ENCODE results near the gene DAP.

Gene DAP

DNA sequence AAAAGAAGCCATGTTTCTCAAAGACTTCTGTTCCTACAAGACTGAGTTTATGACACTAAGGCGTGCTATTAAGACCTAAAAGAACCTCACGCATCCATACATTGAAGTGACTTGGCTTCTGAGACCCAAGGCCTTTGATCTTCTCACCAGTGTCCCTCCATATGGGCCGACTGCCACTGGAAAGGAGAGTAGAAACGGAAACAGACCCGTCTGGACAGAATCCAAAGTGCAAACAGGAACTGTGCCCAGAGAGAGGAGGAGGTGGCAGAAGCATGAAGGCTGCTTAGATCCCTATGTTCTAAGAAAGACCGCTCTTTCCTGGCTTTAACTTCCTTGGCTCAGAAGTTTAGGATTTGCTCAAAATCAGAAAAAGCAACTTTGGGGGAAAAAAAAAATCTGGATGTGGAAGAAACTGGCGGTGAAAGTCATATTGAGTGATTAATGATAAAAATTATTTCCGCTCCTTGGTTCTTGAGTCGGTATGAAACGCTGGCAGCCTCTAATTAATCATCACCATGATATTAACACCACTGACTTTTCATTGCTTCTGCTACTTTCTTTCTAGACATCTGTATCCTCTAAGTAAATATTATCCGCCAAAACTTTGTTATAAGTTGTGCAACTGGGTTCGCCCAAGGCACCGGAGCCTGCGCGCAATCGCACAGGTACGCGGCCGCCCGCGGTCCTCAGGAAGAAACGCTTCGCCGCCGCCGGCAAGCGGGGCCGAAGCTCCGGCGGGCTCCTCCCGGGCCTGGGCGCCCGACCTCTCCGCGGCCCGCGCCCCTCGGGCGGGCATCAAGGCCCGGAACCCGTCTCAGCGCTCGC, 726 bp downstream of the DAP start:
- DNase-seq, result peak; percentile 71

DNA sequence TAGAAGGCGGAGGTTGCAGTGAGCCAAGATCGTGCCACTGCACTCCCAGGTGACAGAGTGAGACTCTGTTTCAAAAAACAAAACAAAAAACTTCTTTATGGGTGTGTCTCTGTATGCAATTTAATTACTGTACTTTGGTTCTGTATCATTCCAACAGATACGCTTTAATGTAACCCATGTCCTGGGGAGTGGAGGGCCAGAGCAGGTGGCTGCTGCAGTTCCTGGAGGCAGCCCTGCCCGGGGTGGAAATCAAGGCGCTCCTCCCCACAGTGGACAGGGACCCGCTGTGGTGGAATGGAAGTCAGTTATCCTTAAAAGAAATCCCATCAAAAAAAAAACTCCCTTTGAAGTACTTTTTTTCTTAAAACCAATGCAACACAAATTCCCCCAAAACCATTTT, 1.9 kb downstream of the DAP start:
- DNase-seq, result no peak

DNA sequence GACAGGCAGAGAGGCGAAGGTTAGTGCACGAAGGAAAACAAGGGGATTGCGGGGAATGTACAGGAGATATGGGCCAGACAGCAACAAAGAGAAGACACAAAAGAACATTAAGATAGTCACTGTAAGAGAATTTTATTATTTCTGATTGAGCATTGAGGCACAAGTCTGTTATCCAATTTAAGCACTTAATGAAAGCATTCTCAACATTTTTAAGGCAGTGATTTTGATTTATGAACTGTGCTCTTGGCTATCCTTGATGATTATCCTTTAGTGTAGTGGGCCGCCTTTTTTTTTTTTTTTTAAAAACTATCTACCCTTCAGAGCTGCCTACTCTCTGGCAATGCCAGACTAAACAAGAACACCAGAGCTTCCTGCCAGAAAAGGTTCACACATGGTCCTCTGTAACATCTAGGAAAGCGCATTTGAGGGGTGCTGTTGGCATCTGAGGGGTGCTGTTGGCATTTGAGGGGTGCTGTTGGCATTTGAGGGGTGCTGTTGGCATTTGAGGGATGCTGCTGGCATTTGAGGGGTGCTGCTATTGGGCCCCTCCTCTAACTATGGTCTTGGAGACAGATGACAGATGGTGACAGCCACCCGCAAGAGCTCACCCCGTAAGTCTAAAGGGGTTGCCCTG, 3.0 kb downstream of the DAP start:
- DNase-seq, result no peak

DNA sequence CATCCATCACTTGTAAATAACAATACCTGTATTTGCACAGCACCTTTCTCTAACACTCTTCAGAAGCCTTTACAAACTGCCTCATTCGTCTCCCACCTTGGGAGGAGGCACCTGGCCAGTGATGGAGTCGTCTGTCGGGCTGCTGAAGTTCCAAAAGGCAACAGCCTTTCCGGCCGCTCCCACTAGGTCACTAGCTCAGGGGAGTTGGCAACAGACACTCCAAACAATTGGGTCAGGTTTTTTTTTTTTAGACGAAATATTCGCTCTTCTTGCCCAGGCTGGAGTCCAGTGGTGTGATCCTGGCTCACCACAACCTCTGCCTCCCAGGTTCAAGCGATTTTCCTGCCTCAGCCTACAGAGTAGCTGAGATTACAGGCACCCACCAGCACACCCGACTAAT, 4.0 kb downstream of the DAP start:
- no peak for DNase-seq

DNA sequence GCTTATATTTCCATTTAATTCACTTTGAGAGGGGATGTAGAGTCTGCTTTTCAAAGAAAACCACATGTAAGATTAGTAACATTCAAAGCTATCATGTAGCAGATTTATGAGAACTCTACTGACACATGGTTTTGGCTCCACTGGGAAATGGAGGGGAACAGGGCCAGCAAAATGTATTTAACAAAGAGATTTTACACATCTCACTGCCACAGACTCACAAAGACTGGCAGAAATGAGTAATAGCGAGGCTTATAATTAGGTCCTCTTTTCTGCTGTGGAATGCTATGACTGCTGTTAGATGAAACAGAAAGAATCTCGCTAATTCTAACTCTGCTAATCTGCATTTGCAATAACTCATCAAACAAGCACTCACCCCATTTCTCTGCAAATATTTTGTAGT, 4.5 kb downstream of the DAP start:
- DNase-seq, result no peak

DNA sequence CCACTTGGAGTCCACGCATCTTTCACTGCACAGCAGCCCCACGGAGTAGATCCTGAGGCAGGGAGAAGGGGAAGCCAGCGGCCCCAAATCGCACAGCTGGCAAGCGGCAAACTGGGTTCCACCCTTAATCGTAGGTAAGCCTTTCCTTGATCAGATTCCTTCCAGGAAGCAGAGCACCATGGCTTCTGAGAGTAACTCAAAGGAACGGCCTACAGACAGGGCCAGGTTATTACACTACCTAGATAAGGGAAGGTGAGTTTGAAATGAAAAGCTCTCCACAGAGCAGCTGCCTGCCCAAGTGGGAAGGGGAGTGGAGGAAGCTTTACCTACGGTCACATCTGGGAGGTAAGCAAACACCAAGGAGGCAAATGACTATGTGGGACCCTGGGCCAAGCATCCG, 7.9 kb downstream of the DAP start:
- no peak for DNase-seq

DNA sequence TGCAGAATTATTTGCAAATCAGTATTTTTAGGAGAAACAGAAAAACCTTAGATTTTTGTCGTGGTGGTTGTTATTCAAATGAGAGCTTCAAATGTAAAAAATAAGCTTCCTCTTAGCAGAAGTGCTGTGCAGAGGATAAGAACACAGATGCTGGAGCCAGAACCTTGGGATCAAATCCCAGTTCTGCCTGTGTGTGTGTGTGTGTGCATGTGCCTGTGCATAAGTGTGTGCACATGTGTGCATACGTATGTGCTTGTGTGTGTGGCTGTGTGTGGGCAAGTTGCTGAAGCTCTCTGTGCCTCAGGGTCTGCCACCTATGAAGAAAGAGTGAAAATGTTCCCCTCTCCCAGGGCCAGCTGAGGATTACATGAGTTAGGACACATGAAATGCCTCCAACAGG, 8.6 kb downstream of the DAP start:
- DNase-seq, result no peak

DNA sequence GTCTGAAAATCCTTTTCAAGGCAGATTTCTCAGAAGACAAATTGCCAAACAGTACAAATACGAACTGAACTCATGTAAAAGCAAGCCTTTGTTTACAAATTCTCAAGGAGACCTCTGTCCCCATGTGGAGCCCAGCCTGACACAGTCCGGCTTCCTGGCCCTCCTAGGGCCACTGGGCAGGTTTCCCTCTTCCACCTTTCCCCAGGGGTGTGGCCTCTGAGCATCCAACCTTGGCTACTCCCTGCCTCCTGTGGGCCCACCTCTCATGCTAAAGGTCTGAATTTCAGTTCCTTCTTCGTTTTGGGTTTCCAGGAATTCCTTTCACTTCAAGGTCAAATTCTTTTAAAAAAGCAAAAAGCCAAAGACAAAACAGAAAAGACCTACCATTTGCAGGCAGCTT, 10.1 kb downstream of the DAP start:
- DNase-seq, result no peak

DNA sequence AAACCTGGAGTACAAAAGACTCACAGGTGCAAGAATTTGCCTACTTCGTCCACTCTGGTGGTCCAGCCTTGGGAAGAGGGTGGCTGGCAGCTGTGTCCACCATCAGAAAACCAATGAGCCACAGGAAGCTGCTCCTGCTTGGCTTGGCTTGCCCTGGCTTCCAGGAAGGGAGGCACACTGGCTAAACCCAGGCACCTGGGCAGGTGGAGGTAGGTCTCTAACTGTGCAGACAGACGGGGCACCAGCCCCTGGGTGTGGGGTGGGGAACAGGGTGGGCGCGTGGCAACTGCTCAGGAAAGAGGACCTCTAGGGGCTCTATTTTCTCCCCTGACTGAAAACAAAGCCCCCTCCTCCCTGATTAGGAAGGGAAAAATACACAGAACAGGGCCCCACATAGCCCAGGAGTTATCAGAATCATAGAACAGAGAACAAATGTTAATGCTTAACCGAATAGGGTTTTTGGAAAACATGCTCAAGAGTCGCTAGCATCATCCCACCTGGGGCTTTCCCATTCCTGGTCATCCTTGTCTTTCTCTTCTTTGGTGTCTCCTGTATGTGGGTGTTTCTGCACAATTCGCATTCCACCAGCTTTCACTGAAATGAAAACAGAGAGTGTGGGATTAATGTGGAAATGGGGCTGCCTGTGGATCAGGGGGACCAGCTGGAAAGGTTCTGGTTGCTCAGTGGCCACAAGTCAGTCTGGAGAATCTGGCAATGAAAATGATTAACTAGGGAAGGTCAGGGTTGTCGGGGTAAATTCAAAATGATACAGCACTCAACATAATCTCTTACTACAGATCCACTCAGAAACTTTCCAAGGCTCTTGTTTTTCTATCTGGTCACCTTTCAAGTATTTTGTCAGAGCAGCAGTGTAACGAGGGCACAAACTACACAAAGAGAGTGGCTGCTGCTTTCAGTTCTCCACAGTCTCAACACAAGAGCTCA, 13.1 kb downstream of the DAP start:
- DNase-seq, result no peak

DNA sequence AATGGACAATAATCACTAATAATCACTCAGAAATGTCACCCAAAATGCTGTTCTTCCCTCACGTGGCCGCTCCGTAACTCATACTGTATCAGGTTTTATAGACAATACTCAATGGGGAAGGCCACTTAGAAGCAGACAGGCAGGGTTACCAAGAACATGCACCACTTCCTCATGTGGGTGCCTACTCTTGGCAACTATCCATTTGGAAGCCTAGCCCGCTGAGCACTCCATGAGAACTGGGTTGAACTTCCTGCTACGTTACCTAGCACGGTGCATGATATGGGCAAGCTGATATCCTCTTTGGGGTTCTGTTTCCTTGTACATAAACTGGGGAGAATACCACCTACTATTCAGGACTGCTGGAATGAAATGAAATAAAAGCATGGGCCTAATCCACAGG, 14.3 kb downstream of the DAP start:
- DNase-seq, result no peak

DNA sequence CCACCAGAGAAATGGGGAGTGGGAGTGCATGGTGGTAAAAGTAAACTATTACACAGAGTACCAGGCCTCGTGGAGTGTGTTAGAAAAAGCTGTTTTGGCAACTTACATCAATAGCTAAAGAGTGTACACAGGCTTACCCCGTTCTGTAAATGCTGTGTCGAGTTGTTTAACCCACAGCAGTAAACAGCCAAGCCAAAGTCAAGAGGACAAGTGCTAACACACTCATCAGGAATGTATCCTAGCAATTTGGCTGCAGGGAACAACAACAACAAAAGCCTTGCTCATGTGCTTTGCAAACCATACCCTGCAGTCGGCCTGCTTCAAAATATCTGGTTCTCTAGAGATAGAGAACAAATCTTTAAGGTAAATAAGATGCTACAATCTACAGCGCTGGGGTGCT, 15.9 kb downstream of the DAP start:
- no peak for DNase-seq

DNA sequence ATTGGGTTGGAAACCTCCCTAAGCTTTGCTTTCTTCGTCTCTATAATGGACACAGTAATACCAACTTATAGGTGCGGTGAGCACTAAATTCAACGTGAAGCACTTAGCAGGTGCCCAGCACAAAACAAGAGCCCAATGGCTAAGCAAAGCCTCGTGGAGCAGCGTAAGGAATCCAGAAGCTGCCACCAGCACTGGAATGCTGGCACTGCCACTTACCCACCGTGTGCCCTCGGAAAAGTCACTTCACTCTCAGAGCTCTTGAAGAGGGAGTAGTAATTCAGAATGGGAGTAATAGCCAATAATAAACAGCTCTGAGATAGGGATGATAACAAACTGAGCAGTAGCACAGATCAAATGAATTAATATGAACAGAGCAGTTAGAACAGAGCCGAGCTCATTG, 16.4 kb downstream of the DAP start:
- DNase-seq, result no peak

DNA sequence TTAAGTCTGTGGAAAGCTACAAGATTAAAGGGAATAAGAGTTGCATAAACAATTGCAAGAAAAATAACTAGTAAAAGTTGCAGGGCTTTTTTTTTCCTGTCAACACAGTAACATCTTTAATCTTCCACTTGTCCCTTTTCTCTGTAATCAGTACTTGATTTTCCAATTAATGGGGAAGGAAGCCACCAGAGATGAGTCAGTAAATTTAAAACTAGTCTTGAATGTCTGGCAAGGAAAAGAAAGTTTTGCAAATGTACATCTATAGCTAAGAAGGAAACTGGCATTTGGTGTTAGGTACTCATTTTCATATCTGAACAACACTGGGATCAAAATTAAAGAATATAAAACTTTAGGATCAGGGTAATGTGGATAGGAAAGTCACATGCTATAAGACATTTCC, 17.1 kb downstream of the DAP start:
- no peak for DNase-seq

DNA sequence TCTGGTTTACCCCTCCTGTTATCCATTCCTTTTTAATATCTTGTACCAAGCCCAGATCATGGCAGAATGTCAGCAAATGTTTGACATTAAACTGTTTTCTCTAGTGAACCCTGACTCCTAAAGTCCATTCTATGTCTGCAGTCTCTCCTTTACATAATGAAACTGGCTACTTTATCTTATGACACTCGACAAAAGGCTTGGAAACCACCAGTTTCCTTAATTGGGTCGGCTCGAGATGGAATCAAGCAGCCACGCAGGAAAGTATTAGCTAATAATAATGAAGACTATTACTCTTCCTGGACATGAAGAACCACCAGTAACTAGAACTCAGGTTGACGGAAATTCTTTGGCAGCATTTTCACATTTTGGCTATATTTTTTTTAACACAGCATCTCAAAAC, 17.5 kb downstream of the DAP start:
- DNase-seq, result no peak

DNA sequence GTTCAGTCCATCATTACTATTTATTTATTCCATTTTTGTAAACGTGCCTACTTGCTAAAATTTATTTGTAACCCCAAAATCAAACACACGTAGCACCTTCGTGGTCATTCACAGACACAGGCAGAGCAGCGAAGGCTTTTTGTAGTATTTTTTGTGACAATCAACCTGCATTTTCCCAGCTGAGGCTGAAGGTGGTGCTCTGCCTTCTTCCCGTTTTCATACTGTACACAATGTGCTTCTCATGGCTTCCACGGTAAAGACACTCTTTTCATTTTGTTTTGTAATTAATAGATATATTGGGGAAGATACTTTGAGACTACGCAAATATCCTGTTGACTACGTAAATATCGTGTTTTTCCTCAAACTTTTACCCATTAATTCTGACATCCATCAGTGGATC, 19.4 kb downstream of the DAP start:
- DNase-seq, result no peak

DNA sequence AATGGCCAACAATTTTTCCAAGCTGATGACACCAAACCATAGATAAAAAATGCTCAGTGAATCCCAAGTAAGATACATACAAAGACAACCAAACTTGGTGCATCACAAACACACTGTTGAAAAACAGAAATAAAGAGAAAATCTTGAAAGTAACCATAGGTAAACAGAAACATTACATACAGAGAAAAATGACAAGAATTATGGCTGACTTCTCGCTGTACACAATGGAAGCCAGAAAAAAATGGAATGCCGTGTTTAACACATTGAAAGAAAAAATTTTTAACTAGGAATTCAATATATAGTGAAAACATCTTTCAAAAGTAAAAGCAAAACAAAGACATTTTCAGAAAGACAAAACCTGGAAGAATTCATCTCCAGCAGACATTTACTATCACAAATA, 20.6 kb downstream of the DAP start:
- DNase-seq, result no peak

DNA sequence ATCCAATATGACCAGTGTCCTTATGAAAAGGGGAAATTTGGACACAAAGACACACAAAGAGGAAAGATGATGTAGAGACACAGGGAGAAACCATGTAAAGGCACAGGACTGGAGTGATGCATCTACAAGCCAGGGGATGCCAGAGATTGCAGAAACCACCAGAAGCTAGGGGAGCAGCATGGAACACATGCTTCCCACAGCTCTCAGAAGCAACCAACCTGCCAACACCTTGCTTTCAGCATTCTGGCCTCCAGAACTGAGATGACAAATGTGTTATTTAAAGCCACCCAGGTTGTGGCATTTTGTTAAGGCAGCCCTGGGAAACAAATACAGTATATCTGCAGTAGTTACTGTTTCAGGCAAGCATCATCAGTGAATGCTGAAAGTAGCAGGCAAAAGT, 23.2 kb downstream of the DAP start:
- DNase-seq, result no peak

DNA sequence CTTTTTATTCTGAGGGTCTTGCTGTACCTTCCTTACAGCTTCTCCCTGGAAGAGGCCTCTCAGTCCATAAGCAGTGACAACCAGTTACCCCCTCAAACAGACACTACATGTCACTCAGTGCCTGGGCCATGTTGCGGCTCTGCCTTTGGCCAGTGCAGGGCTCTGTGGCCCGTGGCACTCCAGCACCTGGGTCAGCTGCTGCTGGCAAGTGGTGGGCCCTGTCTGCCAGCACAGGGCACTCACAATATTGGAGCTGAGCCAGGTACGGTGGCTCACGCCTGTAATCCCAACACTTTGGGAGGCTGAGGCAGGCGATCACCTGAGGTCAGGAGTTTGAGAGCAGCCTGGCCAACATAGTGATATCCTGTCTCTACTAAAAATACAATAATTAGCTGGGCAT, 24.2 kb downstream of the DAP start:
- DNase-seq, result no peak

DNA sequence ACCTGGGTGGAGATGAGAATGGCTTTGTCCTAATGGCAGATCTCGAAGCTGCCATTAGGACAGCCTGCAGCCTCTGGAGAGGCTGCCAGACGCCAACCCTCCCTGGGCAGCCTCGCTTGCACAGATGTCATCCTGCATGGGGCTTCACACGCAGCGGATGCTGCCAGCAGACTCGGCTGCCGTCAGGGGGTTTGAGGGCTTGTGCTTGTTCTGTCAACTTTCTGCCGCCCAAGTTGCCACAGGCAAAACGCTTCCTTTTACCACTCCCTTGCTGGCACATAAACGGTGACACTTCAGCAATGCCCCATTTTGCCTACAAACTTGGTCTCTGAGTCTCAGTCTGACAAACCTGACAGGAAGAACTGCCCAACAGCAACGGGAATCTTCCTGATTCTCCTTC, 24.7 kb downstream of the DAP start:
- DNase-seq, result no peak

DNA sequence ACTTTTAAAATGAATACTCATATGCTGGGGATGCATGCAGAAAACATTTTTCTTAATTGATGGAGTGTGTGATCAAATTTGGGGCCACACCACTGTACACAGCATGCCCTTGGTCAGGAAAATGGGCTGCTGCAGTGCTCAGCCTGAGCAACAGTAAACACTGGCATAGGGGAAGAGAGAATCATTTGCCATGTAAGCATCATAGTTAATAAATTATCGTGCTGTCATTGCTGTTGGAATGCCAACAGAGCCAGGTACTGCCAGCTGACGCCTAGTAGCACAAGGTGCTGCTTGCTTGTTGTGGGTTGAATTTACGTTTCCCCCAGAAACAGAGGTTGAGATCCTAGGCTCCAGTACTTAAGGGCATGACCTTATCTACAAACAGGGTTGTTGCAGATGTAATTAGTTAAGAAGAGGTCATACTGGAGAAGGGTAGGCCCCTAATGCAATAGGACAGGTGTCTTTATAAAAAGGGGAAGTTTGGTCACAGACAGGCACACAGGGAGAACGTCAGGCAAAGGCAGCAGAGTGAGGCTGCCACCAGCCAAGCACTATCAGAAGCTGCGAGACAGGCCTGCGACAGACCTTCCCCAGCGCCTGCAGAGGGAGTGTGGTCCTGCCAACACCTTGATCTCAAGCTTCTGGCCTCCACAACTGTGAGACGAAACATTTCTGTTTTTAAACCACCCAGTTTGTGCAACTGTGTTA, 25.3 kb downstream of the DAP start:
- DNase-seq, result no peak

DNA sequence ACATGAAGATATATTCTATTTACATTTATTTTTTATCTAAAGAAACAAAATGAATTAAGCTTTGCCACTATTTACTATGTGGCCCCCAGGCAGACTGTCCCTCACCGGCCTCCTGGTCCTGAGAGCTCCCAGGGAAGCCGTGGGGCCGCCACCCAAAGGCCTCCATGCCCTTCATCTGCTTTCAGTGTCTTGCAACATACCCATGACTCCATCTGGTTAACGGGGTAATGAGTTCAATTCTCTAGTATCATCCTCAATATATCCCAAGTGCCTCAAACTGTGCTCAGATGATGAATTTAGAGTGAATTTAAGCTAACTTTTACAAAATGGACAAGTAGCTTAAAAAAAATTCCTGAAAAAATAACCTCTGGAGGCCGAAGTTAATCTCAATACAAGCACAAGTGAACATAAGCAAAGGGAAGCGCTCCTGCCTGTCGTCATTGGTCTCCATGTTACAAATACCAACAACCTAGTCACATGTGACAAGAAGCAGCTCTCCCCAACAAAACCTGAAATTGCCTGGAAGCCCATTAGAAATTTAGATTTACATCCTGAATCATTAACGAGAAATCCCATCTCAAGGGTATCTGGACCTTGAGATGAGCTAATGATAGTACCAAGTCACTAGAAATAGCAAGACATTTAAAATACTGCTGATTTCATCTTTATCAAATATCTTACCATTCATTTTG, 26.1 kb downstream of the DAP start:
- DNase-seq, result no peak

DNA sequence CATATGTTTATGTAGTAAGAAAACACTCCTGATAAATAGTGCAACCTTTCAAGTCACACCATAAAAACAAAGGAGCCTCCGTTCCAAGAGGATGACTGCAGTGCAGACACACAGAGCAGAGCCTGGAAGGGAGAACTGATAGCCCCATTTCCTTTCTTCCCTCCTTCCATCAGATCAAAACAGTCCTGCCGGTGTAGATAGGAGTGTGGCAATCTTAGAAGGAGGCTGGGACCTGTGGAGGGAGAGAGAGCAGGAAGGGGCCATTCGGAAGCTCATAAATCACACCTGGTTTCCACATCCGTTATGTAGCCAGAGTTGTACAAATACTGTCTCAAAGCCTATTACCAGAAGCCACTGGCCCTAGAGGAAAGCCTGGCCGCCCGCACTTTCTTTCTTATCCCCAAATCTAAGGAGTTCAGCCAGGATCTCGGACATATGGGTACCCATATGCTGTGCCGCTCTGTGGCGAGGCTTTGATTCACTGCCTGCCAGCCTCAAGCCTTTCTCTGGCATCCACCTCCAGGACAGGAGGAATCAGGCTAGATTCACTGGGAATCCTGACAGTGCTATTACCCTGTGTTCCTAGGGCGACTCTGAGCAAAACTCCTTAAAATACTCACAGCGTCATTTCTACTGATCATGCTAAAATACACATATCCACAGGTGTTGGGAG, 26.9 kb downstream of the DAP start:
- no peak for DNase-seq
